Mammary epithelial cell (primary cell): Measurements from ENCODE around the gene AMBP.

Experiments used
- CTCF ChIP-seq, 2 donors: IDR thresholded peaks in 1 of 2; conservative IDR thresholded peaks in 1 of 2; 2 replicates each; pipeline ENCODE4 v1.5.1; 2011 to 2012; ENCODE audit warnings: inconsistent platforms in 2 of 2, low read length in 2 of 2, mild to moderate bottlenecking in 2 of 2, control low read depth in 1 of 2, low read depth in 1 of 2; ENCODE audit not compliant: insufficient read depth in 1 of 2; ENCODE audit errors: extremely low read depth in 1 of 2
- EZH2 ChIP-seq: IDR thresholded peaks from 2 replicates; pipeline ENCODE4 v1.6.1; 2012; ENCODE audit warnings: low read length, inconsistent platforms, borderline replicate concordance

GRCh38 chr9:114078021-114078780, at the start of gene AMBP:
- no peak for TF ChIP-seq EZH2
- no peak for TF ChIP-seq CTCF (conservative IDR thresholded peaks at IDR 0.05 in 1 of 2, IDR thresholded peaks at IDR 0.05 in 1 of 2; ENCODE audit: extremely low read depth in 1 of 2, insufficient read depth in 1 of 2, low read depth in 1 of 2, low read length in 2 of 2)
